Smooth muscle cell of the brain vasculature (primary cell): ENCODE measurements around the gene ABHD16A.
"Not testable (repeated sequence)": the region's sequence is repeated elsewhere in the genome, so short reads cannot be mapped to it uniquely, and the experiment has no call there.

ENCODE experiments used
- DNase-seq: peaks from one replicate; pipeline ENCODE4 v3.0.0-alpha.2; 2012; ENCODE audit warnings: low read depth, low spot score

ABHD16A gene

GRCh38 chr6:31715022-31715958 is 12.2 kb upstream of the ABHD16A start, which contains the start of gene LY6G6D:
LY6G6D (plus strand) TSS chr6:31715348; CDS start chr6:31715356, 8 bp downstream.
- no peak for DNase-seq

- no peak for DNase-seq
These were observed 11.0 kb upstream of the ABHD16A start for GRCh38 chr6:31713991-31714684.

GRCh38 chr6:31713465-31713864 is 10.3 kb upstream of the ABHD16A start:
- no peak for DNase-seq

- DNase-seq = no peak
These were observed 9.2 kb upstream of the ABHD16A start for GRCh38 chr6:31712296-31712695.

GRCh38 chr6:31711233-31711632 is 8.1 kb upstream of the ABHD16A start:
- DNase-seq = no peak

GRCh38 chr6:31710523-31711219 is 7.5 kb upstream of the ABHD16A start:
- no peak for DNase-seq

- DNase-seq = not testable (repeated sequence)
These were observed 6.0 kb upstream of the ABHD16A start for GRCh38 chr6:31709157-31709556.

GRCh38 chr6:31708224-31708623 is 5.1 kb upstream of the ABHD16A start:
- DNase-seq = no peak

- DNase-seq = no peak
These were observed 4.6 kb upstream of the ABHD16A start for GRCh38 chr6:31707701-31708100.

- no peak for DNase-seq
These were observed 3.5 kb upstream of the ABHD16A start, which contains the start of gene LY6G6F for GRCh38 chr6:31706599-31706998. LY6G6F (plus strand) TSS chr6:31706866; CDS start chr6:31706907, 41 bp downstream.

GRCh38 chr6:31705931-31706330 is 2.8 kb upstream of the ABHD16A start:
- no peak for DNase-seq

- DNase-seq = no peak
These were observed 712 bp downstream of the ABHD16A start for GRCh38 chr6:31702405-31702818.

GRCh38 chr6:31701666-31702404 is 1.3 kb downstream of the ABHD16A start:
- no peak for DNase-seq

- DNase-seq = no peak
These were observed 2.3 kb downstream of the ABHD16A start for GRCh38 chr6:31700740-31701401.

- DNase-seq = no peak
These were observed 5.6 kb downstream of the ABHD16A start for GRCh38 chr6:31697555-31697954.

- no peak for DNase-seq
These were observed 9.6 kb downstream of the ABHD16A start for GRCh38 chr6:31693535-31693934.

GRCh38 chr6:31692886-31693285 is 10.2 kb downstream of the ABHD16A start:
- DNase-seq = no peak

GRCh38 chr6:31692353-31692752 is 10.8 kb downstream of the ABHD16A start:
- DNase-seq = no peak

GRCh38 chr6:31691564-31692108 is 11.5 kb downstream of the ABHD16A start:
- DNase-seq = no peak

- no peak for DNase-seq
These were observed 12.1 kb downstream of the ABHD16A start for GRCh38 chr6:31691078-31691463.
